T follicular helper cell (primary cell): ENCODE data around the gene C2orf78.
"Not testable (repeated sequence)": the region's sequence is repeated elsewhere in the genome, so short reads cannot be mapped to it uniquely, and the experiment has no call there.

Experiments used
- DNase-seq: peaks from one replicate; pipeline ENCODE4 v3.0.0-alpha.2; 2020; ENCODE audit warnings: low read depth
- total RNA-seq, 2 experiments: gene quantifications; one replicate each; lab custom pipeline; 2026; lab: John Stamatoyannopoulos, UW

Gene C2orf78
- 0 reads per million in 2 experiments for total RNA-seq

GRCh38 chr2:73783883-73784282 is at the start of gene C2orf78:
TSS of gene C2orf78 (plus strand) at chr2:73784183. CDS start at chr2:73784310, 127 bp downstream.
- DNase-seq, result not testable (repeated sequence)

- no peak for DNase-seq
Measured at GRCh38 chr2:73736378-73736777, 47.6 kb upstream of the C2orf78 start.

GRCh38 chr2:73736855-73737779 is 46.9 kb upstream of the C2orf78 start, which contains the start of gene TPRKB:
TSS of gene TPRKB (minus strand) at chr2:73737345. CDS start at chr2:73734569, 2,776 bp downstream.
- DNase-seq, result peak; percentile 89

- no peak for DNase-seq
Measured at GRCh38 chr2:73739101-73739500, 44.9 kb upstream of the C2orf78 start.

GRCh38 chr2:73740767-73741166 is 43.2 kb upstream of the C2orf78 start:
- no peak for DNase-seq

GRCh38 chr2:73746015-73746876 is 37.7 kb upstream of the C2orf78 start:
- no peak for DNase-seq

- DNase-seq, result no peak
Measured at GRCh38 chr2:73746877-73747208, 37.1 kb upstream of the C2orf78 start.

GRCh38 chr2:73749314-73749713 is 34.7 kb upstream of the C2orf78 start:
- DNase-seq, result no peak

- DNase-seq, result not testable (repeated sequence)
Measured at GRCh38 chr2:73754332-73754731, 29.7 kb upstream of the C2orf78 start.

- DNase-seq, result no peak
Measured at GRCh38 chr2:73759285-73759764, 24.7 kb upstream of the C2orf78 start.

- DNase-seq, result no peak
Measured at GRCh38 chr2:73759904-73760303, 24.1 kb upstream of the C2orf78 start.

GRCh38 chr2:73762571-73762970 is 21.4 kb upstream of the C2orf78 start:
- no peak for DNase-seq

GRCh38 chr2:73764945-73765344 is 19.0 kb upstream of the C2orf78 start:
- no peak for DNase-seq

- no peak for DNase-seq
Measured at GRCh38 chr2:73766349-73766748, 17.6 kb upstream of the C2orf78 start.

- DNase-seq, result no peak
Measured at GRCh38 chr2:73766994-73767393, 17.0 kb upstream of the C2orf78 start.

GRCh38 chr2:73770725-73771124 is 13.3 kb upstream of the C2orf78 start:
- DNase-seq, result no peak

- DNase-seq, result no peak
Measured at GRCh38 chr2:73772819-73773218, 11.2 kb upstream of the C2orf78 start.

GRCh38 chr2:73776381-73776780 is 7.6 kb upstream of the C2orf78 start:
- no peak for DNase-seq

GRCh38 chr2:73776869-73777519 is 7.0 kb upstream of the C2orf78 start:
- DNase-seq, result no peak

- not testable (repeated sequence) for DNase-seq
Measured at GRCh38 chr2:73778867-73779466, 5.0 kb upstream of the C2orf78 start.

GRCh38 chr2:73779467-73780236 is 4.3 kb upstream of the C2orf78 start, which contains the start of gene DUSP11:
TSS of gene DUSP11 (minus strand) at chr2:73780103. CDS start at chr2:73779974, 129 bp downstream.
- peak; percentile 94 for DNase-seq
